GM18508 (cell line): ENCODE data around the gene TLX2.
"Not testable (repeated sequence)": the region's sequence is repeated elsewhere in the genome, so short reads cannot be mapped to it uniquely, and the experiment has no call there.

ENCODE experiments used
- ATAC-seq: cut with Tn5 transposase; IDR thresholded peaks from one replicate; pipeline ENCODE4 v1.9.1; 2021; ENCODE audit warnings: moderate number of reproducible peaks; ENCODE audit not compliant: insufficient read depth, unreplicated experiment

The TLX2 gene

GRCh38 chr2:74552914-74553811, 38.9 kb downstream of the TLX2 start:
- ATAC-seq, result no peak

- no peak for ATAC-seq
Measured at GRCh38 chr2:74553892-74554819, 39.9 kb downstream of the TLX2 start, which contains the start of the genes DOK1 and LOXL3. Gene DOK1 (plus strand): TSS chr2:74554720. CDS start chr2:74554755, 35 bp downstream. Gene LOXL3 (minus strand): TSS chr2:74553942. CDS start chr2:74552634, 1,308 bp downstream.

GRCh38 chr2:74554820-74555531, 40.7 kb downstream of the TLX2 start:
- no peak for ATAC-seq

GRCh38 chr2:74555610-74556103, 41.4 kb downstream of the TLX2 start:
- ATAC-seq, result no peak

GRCh38 chr2:74556159-74556558, 41.9 kb downstream of the TLX2 start:
- no peak for ATAC-seq

GRCh38 chr2:74556831-74557370, 42.7 kb downstream of the TLX2 start:
- ATAC-seq, result no peak

- ATAC-seq, result no peak
Measured at GRCh38 chr2:74558284-74559230, 44.3 kb downstream of the TLX2 start.

- ATAC-seq, result no peak
Measured at GRCh38 chr2:74559912-74560311, 45.7 kb downstream of the TLX2 start.

GRCh38 chr2:74560591-74560990, 46.3 kb downstream of the TLX2 start:
- no peak for ATAC-seq

- not testable (repeated sequence) for ATAC-seq
Measured at GRCh38 chr2:74561022-74561421, 46.8 kb downstream of the TLX2 start.

GRCh38 chr2:74562126-74562775, 48.0 kb downstream of the TLX2 start:
- no peak for ATAC-seq

- no peak for ATAC-seq
Measured at GRCh38 chr2:74564222-74564621, 50.0 kb downstream of the TLX2 start.

GRCh38 chr2:74566076-74566753, 52.0 kb downstream of the TLX2 start:
- no peak for ATAC-seq

- no peak for ATAC-seq
Measured at GRCh38 chr2:74566754-74567085, 52.5 kb downstream of the TLX2 start.
